ENCODE data around the gene CBX3. TPM values are rescaled to one million over a fixed set of nuclear protein-coding genes. Genes with fewer than 3 reads are reported as not detected.
A peak's percentile ranks its signal among the peaks of the same experiment; 100 is the strongest.

CBX3 gene
- total and polyA plus RNA-seq, 10 of the 15 experiments (the other 5 are each of a cell fraction or from before 2014, with no cell fraction given) = 153 to 307 (median 225) TPM

- TF ChIP-seq RELB (IDR thresholded peaks at IDR 0.05; ENCODE audit: low read depth) = no peak
- TF ChIP-seq SMARCA5 (IDR thresholded peaks at IDR 0.05) = no peak
- no peak for TF ChIP-seq PKNOX1 (IDR thresholded peaks at IDR 0.05)
- no peak for TF ChIP-seq PAX5 (IDR thresholded peaks at IDR 0.05; ENCODE audit: borderline replicate concordance, low read depth, low read length)
- TF ChIP-seq ATF3 (IDR thresholded peaks at IDR 0.05; ENCODE audit: borderline replicate concordance, extremely low read depth, low read depth, low read length) = no peak
- TF ChIP-seq E2F8 (IDR thresholded peaks at IDR 0.05; ENCODE audit: low read depth, partially characterized antibody) = no peak
- TF ChIP-seq PAX8 (IDR thresholded peaks at IDR 0.05) = no peak
- TF ChIP-seq TARDBP (IDR thresholded peaks at IDR 0.05; ENCODE audit: borderline replicate concordance) = no peak
- TF ChIP-seq POU2F2 (IDR thresholded peaks at IDR 0.05; ENCODE audit: borderline replicate concordance, low read depth, low read length) = no peak
- peak; percentile 52; the same call in 1 of the 2 replicates for TF ChIP-seq DPF2 (IDR thresholded peaks at IDR 0.05)
- TF ChIP-seq POLR2A (IDR thresholded peaks at IDR 0.05; ENCODE audit: low read depth, low read length) = peak; percentile 82
- TF ChIP-seq TAF1 (IDR thresholded peaks at IDR 0.05; ENCODE audit: borderline replicate concordance, low read depth, low read length) = peak; percentile 15; the same call in 1 of the 2 replicates
- no peak for TF ChIP-seq FOXM1 (IDR thresholded peaks at IDR 0.05; ENCODE audit: low read depth, low read length)
- TF ChIP-seq HDAC6 (IDR thresholded peaks at IDR 0.05; ENCODE audit: unreplicated experiment) = no peak
- TF ChIP-seq ZBED1 (IDR thresholded peaks at IDR 0.05; ENCODE audit: borderline replicate concordance) = no peak
- TF ChIP-seq SREBF1 (IDR thresholded peaks at IDR 0.05; ENCODE audit: low read length) = no peak
- no peak for TF ChIP-seq E4F1 (IDR thresholded peaks at IDR 0.05; ENCODE audit: borderline replicate concordance, partially characterized antibody)
- no peak for TF ChIP-seq RB1 (IDR thresholded peaks at IDR 0.05; ENCODE audit: borderline replicate concordance)
- peak; percentile 22 for TF ChIP-seq SP1 (IDR thresholded peaks at IDR 0.05; ENCODE audit: low read depth, low read length)
- no peak for TF ChIP-seq MTA2 (IDR thresholded peaks at IDR 0.05; ENCODE audit: low read depth)
- no peak for TF ChIP-seq YBX1 (IDR thresholded peaks at IDR 0.05)
- TF ChIP-seq CBFB (IDR thresholded peaks at IDR 0.05; ENCODE audit: low read depth) = no peak
- no peak for TF ChIP-seq SIX5 (IDR thresholded peaks at IDR 0.05; ENCODE audit: low read depth, low read length, severe bottlenecking)
- TF ChIP-seq BCL11A (IDR thresholded peaks at IDR 0.05; ENCODE audit: low read depth, low read length) = no peak
Measured at GRCh38 chr7:26151953-26152781, 49.4 kb upstream of the CBX3 start, which contains the start of gene NFE2L3 (continued).

All from GM12878 (cell line).